Skeletal muscle cell (primary cell): Measurements from ENCODE around the gene GTSE1.

Experiments
- DNase-seq: peaks from one replicate; pipeline ENCODE4 v3.0.0-alpha.2; 2010; ENCODE audit warnings: low read depth
- H3K4me3 ChIP-seq: 2 replicates; pipeline ENCODE4 v1.5.1; 2011; ENCODE audit warnings: low read depth, mild to moderate bottlenecking, control low read depth, low read length, moderate library complexity

Gene GTSE1

GRCh38 chr22:46360097-46360496 lies 63.4 kb downstream of the GTSE1 start:
- no peak overlapping the region for H3K4me3 ChIP-seq

DNA sequence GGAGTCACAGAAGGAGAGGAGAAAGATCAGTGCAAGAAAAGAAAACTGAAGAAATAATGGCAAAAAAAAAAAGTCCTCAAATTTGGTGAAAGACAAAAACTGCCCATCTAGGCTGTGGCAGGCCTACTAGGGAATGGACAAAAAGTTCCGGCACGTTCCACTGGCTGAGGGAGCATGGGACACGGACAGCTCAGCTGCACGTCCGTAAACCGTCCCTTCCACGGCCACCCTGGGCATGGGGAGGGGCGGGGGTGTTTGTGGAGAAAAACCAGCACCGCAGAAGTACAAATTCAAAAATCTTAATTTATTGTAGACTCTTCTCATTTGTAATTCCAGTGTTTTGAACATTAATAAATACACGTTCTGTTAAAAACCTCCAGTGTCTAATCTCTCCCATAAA lies 64.2 kb downstream of the GTSE1 start:
- DNase-seq = no peak
- no peak overlapping the region for H3K4me3 ChIP-seq

More at GRCh38 chr22:46360097-46360496, 63.4 kb downstream of the GTSE1 start:
- DNase-seq = no peak

- H3K4me3 ChIP-seq = no peak overlapping the region
- DNase-seq = no peak
Observed at GRCh38 chr22:46361826-46362202, 65.1 kb downstream of the GTSE1 start.

GRCh38 chr22:46362203-46362933 lies 65.7 kb downstream of the GTSE1 start:
- no peak overlapping the region for H3K4me3 ChIP-seq
- peak; percentile 4 for DNase-seq

DNA sequence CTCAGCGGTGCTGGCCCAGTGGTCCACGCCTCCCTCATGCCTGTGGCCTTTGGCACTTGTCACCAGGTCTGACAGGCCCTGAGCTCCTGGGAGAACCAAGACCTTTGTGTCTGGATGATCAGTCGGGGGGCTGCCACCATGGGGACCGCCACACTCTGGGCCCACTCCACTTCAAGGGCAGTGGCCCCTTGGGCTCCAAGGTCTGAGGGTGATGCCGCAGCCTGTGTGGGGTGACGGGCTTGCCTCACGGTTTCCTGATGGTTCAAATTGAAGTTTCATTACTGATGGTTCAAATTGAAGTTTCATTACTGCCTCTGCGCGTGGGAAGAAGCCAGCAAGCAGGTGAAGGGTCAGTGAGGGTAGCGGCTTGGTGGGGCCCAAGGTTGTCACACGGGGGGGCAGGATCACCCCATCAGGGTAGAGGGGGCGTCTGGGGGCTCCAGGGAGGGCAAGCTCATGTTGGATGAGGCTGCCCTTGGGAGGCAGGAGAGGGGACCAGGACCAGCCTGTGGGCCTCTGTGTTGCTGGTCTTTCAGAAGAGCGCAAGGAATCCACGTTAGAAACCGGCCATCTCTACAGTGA lies 66.4 kb downstream of the GTSE1 start:
- H3K4me3 ChIP-seq = no peak overlapping the region
- no peak for DNase-seq

DNA sequence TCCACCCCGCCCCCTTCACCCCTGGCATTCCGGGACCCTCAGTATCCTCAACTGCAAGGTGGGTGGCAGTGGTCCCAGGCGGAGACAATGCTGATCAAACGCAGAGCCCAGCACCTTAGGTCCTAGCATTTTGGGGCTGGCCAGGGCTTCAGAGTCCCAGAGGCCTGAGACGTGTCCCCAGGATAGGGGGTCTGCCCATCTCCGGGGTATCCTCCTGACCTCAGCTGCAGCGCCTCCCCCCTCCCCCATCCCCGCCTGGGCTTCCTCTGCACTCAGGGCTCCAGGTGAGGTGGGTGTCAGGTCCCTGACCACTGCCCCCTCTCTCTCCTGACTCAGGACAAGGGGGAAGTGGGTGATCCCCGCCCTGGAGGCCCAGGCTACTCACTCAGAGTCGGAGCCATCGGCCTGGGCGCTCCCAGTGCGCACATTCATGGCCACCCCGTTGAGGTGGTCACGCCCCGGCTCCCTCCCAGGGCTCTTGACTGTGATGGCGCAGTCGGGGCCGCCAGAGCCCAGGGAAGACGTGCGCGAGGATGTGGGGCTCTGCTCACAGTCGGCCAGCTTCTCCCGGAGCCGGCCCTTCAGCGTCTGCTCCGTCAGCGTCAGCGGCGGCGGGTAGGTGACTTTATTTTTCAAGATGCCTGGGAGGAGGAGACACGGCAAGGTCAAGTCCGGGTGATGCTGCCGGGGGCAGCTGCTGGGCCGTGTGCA lies 67.1 kb downstream of the GTSE1 start:
- H3K4me3 ChIP-seq = no peak overlapping the region
- DNase-seq = no peak

DNA sequence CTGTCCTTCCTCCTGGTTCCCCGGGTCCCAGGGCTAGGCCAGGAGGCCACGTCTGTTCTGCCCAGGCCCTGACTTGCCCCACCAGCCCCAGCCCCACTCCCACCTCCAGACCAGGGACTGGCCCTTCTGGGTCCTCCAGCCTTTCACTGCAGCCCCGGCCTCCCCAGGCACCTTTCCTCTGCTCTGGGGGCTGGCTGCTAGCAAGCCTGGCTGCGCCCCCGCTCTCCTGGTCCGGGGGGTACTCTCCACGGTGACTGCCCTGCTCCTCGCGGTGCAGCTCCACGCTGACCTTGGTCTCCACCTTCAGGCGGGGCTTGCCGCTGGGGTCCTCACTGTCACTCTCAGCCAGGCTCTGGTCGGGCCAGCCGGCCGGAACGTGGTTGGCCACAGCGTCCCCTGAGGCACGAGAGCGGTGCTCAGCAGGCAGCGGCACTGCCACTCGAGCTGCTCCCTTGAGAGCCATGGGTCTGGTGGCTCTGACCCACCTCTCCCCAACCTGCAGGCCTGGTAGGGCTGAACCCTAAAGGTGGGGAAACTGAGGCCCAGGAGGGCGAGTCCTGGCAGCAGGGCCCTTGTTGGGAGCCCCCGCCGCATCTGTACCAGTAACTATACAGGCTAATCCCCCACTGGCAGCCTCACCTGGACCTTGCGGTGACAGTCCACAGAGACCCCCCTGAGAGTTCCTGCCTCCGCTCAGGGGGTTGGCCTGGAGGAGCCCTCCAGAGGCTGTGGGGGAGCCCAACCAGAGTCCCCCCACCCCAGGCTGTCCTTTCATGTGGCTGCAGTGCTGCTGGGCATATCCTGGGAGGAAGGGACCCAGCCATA lies 67.9 kb downstream of the GTSE1 start:
- no peak for DNase-seq
- H3K4me3 ChIP-seq = no peak overlapping the region

DNA sequence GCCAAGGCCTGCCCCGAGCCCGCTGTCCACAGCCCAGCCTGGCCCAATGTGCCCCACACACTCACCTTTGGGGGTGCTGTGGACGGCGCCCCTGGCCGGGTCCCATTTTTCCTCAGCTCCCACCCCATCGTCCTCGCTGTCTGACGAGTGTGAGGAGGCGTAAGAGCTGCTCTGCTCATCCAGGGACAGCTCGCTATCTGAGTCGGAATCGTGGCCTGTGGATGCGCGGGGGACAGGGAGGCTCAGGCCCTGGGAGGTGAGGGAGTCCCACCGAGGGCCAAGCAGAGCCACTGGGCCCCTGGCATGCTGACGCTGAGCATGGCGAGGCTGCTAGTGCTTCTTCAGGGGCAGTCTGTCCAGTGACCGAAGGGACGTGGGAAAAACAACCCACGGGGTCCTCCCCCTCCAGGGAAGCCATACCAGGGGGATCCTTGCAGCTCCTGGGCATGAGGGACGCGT lies 68.5 kb downstream of the GTSE1 start:
- H3K4me3 ChIP-seq = no peak overlapping the region
- no peak for DNase-seq

DNA sequence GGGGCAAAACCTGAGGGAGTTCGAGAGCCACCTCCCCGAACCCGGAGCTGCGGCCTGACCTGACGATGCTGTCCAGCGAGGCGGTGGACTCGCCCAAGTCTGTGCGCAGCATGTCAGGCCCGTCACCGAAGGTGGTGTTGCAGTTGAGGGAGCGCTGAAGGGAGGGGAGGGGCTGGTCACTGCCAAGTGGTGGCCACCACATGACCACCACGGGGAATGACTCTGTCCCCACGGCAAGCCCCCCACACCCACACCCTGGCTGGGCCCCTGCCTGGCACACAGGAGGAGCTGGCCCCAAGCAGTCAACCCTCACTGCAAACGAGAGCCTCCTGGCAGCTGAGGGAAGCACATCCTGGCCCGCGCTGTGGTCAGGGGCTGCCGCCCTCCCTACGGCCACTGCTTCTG lies 69.7 kb downstream of the GTSE1 start:
- DNase-seq = no peak

GRCh38 chr22:46366801-46367706 lies 70.4 kb downstream of the GTSE1 start:
- no peak for DNase-seq
- no peak overlapping the region for H3K4me3 ChIP-seq

More for the DNA sequence above, 69.7 kb downstream of the GTSE1 start:
- H3K4me3 ChIP-seq = no peak overlapping the region

DNA sequence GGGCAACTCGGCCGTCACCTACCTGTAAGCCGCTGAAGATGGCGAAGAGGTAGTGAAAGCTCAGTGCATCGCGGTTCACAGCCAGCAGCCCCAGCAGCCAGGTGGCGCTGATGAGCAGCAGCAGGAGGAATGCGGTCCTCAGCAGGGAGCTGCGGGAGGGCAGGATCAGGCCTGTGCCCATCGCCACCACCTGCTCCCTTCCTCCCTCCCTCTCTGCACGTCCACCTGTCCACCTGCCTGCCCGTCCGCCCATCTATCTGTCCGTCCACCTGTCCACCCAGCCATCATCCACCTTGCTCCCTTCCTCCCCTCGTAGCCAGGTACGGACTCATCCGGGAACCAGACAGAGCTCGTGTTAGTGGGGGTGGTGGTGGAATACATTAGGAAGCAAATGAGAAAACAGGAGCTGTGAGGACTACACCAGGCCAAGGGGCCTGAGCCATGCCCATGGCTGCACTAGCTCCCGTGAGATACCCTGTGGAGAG lies 71.1 kb downstream of the GTSE1 start:
- no peak overlapping the region for H3K4me3 ChIP-seq
- DNase-seq = peak; percentile 1

- H3K4me3 ChIP-seq = no peak overlapping the region
- DNase-seq = no peak
Observed at GRCh38 chr22:46368422-46368821, 71.8 kb downstream of the GTSE1 start.

- H3K4me3 ChIP-seq = no peak overlapping the region
- no peak for DNase-seq
Observed at GRCh38 chr22:46368871-46369715, 72.4 kb downstream of the GTSE1 start.

DNA sequence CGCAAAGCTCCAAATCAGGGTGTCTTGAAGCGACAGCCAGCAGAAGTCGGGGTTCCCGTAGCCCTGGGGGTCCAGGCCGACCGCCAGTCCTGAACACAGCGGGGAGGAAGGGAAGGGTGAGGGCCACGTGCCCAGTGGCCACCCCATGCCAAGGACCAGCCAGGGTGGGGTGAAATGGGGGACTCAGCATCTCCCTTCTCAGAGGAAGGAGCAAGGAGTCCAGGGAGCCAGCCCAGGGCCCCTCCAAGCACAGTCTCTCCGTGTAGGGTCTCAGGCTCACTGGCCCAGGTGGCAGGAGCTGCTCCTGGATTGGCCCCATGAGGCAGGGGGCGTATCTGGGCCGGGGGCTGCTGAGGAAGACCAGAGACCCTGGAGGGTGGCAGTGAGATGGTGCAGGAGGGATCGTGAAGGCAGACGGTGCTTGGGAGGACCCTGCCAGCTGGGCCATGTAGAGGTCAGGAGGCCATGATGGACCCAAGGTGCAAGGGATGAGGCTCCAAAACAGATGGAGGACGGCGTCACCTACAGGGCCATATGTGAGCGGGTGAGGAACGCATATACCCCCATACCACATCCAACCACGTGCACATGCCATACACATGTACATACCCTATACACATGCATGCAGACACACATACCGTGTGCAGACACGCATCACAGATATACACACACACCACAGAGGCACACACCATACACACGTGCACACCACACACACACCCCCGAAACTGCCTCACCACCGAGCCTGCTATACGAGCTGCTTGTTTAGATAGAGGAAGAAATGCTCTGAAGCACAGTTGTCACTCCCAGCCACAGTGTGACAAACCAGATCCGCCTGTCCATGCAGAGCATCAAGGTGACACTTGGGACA lies 73.3 kb downstream of the GTSE1 start:
- H3K4me3 ChIP-seq = no peak overlapping the region
- no peak for DNase-seq

DNA sequence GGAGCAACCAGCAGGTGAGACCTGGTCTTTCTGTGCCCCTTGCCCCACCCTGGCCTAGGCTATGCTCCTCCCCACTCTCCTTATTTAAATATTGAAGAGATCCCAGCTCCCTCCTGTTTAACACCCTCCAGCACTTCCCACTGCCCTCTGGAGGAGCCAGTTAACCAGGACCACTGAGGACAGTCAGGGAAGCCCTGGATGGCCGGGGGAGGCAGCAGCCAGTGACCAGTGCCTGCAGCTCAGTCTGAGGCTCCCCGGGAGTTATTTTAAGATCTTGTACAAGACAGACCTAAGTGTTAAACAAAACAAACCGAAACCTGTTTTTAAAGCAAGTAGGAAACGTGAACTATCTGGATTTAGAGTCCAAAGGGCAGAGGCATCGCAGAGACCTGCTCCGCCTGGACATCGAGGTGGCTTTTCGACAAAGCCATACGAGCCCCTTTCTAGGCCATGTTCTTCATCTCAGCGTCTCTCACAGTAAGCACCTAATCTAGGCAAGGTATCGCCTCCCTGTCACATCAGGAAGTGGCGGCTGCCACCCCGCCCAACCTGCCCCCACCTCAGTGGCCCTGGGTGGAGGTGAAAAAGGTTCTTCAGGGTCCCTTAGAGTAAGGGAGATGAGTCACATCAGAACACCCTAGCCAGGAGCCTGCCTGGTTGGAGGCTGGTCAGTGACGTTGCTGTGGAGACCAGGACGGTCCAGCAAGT lies 74.1 kb downstream of the GTSE1 start:
- H3K4me3 ChIP-seq = no peak overlapping the region
- no peak for DNase-seq

- H3K4me3 ChIP-seq = no peak overlapping the region
- no peak for DNase-seq
Observed at GRCh38 chr22:46371623-46372226, 75.1 kb downstream of the GTSE1 start.
